B cell (primary cell): ENCODE results near the gene ERAS. TPM values are rescaled to one million over a fixed set of nuclear protein-coding genes. Genes with fewer than 3 reads are reported as not detected.

Source experiments
- ATAC-seq: fragments of 200-7000 bp; cut with Tn5 transposase; one replicate; pipeline ENCODE4 v1.10.0; 2021; ENCODE audit warnings: low read depth, mild to moderate bottlenecking, moderate number of reproducible peaks, moderate library complexity
- CTCF ChIA-PET: fragments of 350-600 bp; sonication (Branson Sonifier 250); formaldehyde crosslinking; loops from one replicate; lab custom pipeline; 2021; ENCODE audit warnings: antibody characterized with exemption, inconsistent platforms; lab: Charles Lee
- POLR2A ChIA-PET: fragments of 350-600 bp; sonication (Branson Sonifier 250); formaldehyde crosslinking; loops from one replicate; lab custom pipeline; 2021; ENCODE audit warnings: antibody characterized with exemption; lab: Charles Lee
- DNase-seq: peaks from one replicate; pipeline ENCODE4 v3.0.0; 2013
- H2AFZ ChIP-seq: 2 replicates; pipeline ENCODE4 v1.6.1; 2012; ENCODE audit warnings: mild to moderate bottlenecking, low read depth, low read length; ENCODE audit not compliant: insufficient read depth, poor library complexity, severe bottlenecking
- H3K27ac ChIP-seq, 2 donors: 1 replicate in 1 of 2; 2 replicates in 1 of 2; pipeline ENCODE4 v1.5.1; 2012 to 2013; ENCODE audit warnings: low read length in 2 of 2, mild to moderate bottlenecking in 2 of 2, moderate library complexity in 1 of 2
- H3K27me3 ChIP-seq, 4 experiments: fragments of 200-600 bp in 1 of 4; sonication (generic) in 1 of 4; replicated peaks in 1 of 4; 1 replicate in 2 of 4; 2 replicates in 2 of 4; pipeline versions ENCODE4 v1.6.1 to v1.7.0; 2013 to 2016; ENCODE audit warnings: low read length in 3 of 4, mild to moderate bottlenecking in 2 of 4, mixed read lengths in 1 of 4, moderate library complexity in 1 of 4; ENCODE audit not compliant: insufficient read depth in 4 of 4, control insufficient read depth in 3 of 4; ENCODE audit errors: control extremely low read depth in 1 of 4
- H3K36me3 ChIP-seq, 2 experiments: replicated peaks in 1 of 2; 1 replicate in 1 of 2; 2 replicates in 1 of 2; pipeline versions ENCODE4 v1.6.1 to v1.7.1; 2013; ENCODE audit warnings: low read length in 1 of 2; ENCODE audit not compliant: insufficient read depth in 2 of 2, control insufficient read depth in 1 of 2; ENCODE audit errors: control extremely low read depth in 1 of 2, extremely low read depth in 1 of 2
- H3K4me1 ChIP-seq, 2 donors: fragments of 200-600 bp in 1 of 2; sonication (generic) in 1 of 2; 1 replicate in 1 of 2; 2 replicates in 1 of 2; pipeline versions ENCODE4 v1.5.1 to v1.6.1; 2013 to 2017; ENCODE audit warnings: low read length in 2 of 2; ENCODE audit not compliant: control insufficient read depth in 2 of 2, insufficient read depth in 2 of 2
- H3K4me2 ChIP-seq: replicated peaks from 2 replicates; pipeline ENCODE3; 2012; ENCODE audit warnings: mild to moderate bottlenecking, low read depth, low read length; ENCODE audit not compliant: poor library complexity, severe bottlenecking
- H3K4me3 ChIP-seq, 5 experiments: fragments of 200-600 bp in 1 of 5; sonication (generic) in 1 of 5; 1 replicate in 3 of 5; 2 replicates in 2 of 5; pipeline versions ENCODE4 v1.5.1 to v1.7.0; 2011 to 2016; ENCODE audit warnings: low read length in 4 of 5, mild to moderate bottlenecking in 4 of 5, low read depth in 2 of 5, control low read depth in 1 of 5, moderate library complexity in 1 of 5; ENCODE audit not compliant: insufficient read depth in 1 of 5; ENCODE audit errors: control extremely low read depth in 1 of 5, extremely low read depth in 1 of 5
- H3K79me2 ChIP-seq: fragments of 200-600 bp; sonication (generic); one replicate; pipeline ENCODE4 v1.6.0; 2016; ENCODE audit warnings: low read length; ENCODE audit not compliant: control insufficient read depth, insufficient read depth
- H3K9ac ChIP-seq: fragments of 200-600 bp; sonication (generic); 2 replicates; pipeline ENCODE4 v1.6.1; 2017; ENCODE audit warnings: mild to moderate bottlenecking, low read length, moderate library complexity
- H3K9me3 ChIP-seq, 3 donors: one replicate each; pipeline versions ENCODE4 v1.6.1 to v1.7.1; 2013; ENCODE audit warnings: low read length in 2 of 3; ENCODE audit not compliant: control insufficient read depth in 2 of 3, insufficient read depth in 1 of 3; ENCODE audit errors: control extremely low read depth in 1 of 3
- H4K20me1 ChIP-seq: 2 replicates; pipeline ENCODE4 v1.6.0; 2012; ENCODE audit warnings: mild to moderate bottlenecking, low read length; ENCODE audit not compliant: insufficient read depth, control insufficient read depth, poor library complexity, severe bottlenecking
- H3K27ac Mint-ChIP-seq: one replicate; pipeline ENCODE4 v1.8.0; 2021; ENCODE audit warnings: mixed read lengths
- H3K27me3 Mint-ChIP-seq: one replicate; pipeline ENCODE4 v1.8.0; 2021; ENCODE audit warnings: mixed read lengths
- H3K4me1 Mint-ChIP-seq: one replicate; pipeline ENCODE4 v1.8.0; 2021; ENCODE audit warnings: mixed read lengths
- H3K4me3 Mint-ChIP-seq: one replicate; pipeline ENCODE4 v1.8.0; 2021; ENCODE audit warnings: mixed read lengths
- H3K9me3 Mint-ChIP-seq: one replicate; pipeline ENCODE4 v1.8.0; 2022; ENCODE audit warnings: mixed read lengths; ENCODE audit not compliant: insufficient read depth
- CTCF ChIP-seq: fragments of 200-600 bp; IDR thresholded peaks from one replicate; pipeline ENCODE4 v1.8.0; 2022; ENCODE audit warnings: antibody characterized with exemption, mild to moderate bottlenecking
- EZH2 ChIP-seq: IDR thresholded peaks from 2 replicates; pipeline ENCODE4 v1.6.1; 2012; ENCODE audit warnings: borderline replicate concordance, low read depth, mild to moderate bottlenecking, moderate library complexity, low read length; ENCODE audit not compliant: insufficient read depth, poor library complexity, severe bottlenecking
- WGBS: methylation state at CpG from one replicate; pipeline ENCODE4 v1.1.5; 2013; ENCODE audit warnings: missing lambda C conversion rate; ENCODE audit not compliant: insufficient coverage; 5-methylcytosine and 5-hydroxymethylcytosine counted together
- intact Hi-C: fragments of 100-400 bp; cut with micrococcal nuclease; formaldehyde crosslinking; loops from one replicate; pipeline ENCODE4 v1.10.0; 2022
- polyA plus RNA-seq: library from polyadenylated mRNA; depleted of rRNA; stranded (reverse); fragments of >200 nt; gene quantifications from 2 replicates; pipeline ENCODE4 v1.2.3, GENCODE V29; 2012
- total RNA-seq, 2 donors: library from RNA; stranded (reverse); fragments of 120-200 nt in 1 of 2; gene quantifications; 1 replicate in 1 of 2; 2 replicates in 1 of 2; pipeline versions ENCODE4 v1.2.3 to v1.2.4, GENCODE V29; 2013 to 2022

ERAS gene
- total and polyA plus RNA-seq, 2 donors (not counting 1 experiment from before 2014, with no cell fraction given), result 0.09 TPM; not detected in 1

GRCh38 chrX:48816014-48816810, 10.1 kb upstream of the ERAS start:
- Histone ChIP-seq H3K27ac (no peak overlapping the region), H3K36me3 (peaks cover 0 to 7% of the 10 kb centered on the region in 2 experiments), H3K9me3 (no peaks in the 10 kb centered on the region), H4K20me1 (no peaks in the 10 kb centered on the region), H3K4me1 (no peaks in the 10 kb centered on the region), H2AFZ (no peak overlapping the region), H3K79me2 (no peaks in the 10 kb centered on the region), H3K4me3 (no peak overlapping the region), H3K4me2 (no peak overlapping the region), H3K9ac (no peak overlapping the region), H3K27me3 (no peaks in the 10 kb centered on the region)
- Mint-ChIP-seq H3K4me1 (no peaks in the 10 kb centered on the region), H3K9me3 (no peaks in the 10 kb centered on the region), H3K27me3 (no peaks in the 10 kb centered on the region), H3K4me3 (no peak overlapping the region), H3K27ac (no peak overlapping the region)
- ChIA-PET CTCF (no interaction called here), POLR2A (no interaction called here)
- no peak for ATAC-seq
- no peak for TF ChIP-seq EZH2
- intact Hi-C loops, result no loop called here
- WGBS, result 100% methylated on average over 7 of the region's 18 CpGs
- DNase-seq, result no peak

- Histone ChIP-seq H3K9me3 (no peaks in the 10 kb centered on the region), H3K27me3 (no peaks in the 10 kb centered on the region), H3K4me3 (no peak overlapping the region), H3K27ac (no peak overlapping the region), H3K9ac (no peak overlapping the region), H3K36me3 (peaks cover 0 to 7% of the 10 kb centered on the region in 2 experiments), H3K4me1 (no peaks in the 10 kb centered on the region), H3K79me2 (no peaks in the 10 kb centered on the region), H4K20me1 (no peaks in the 10 kb centered on the region), H3K4me2 (no peak overlapping the region), H2AFZ (no peak overlapping the region)
- intact Hi-C loops, result no loop called here
- Mint-ChIP-seq H3K4me1 (no peaks in the 10 kb centered on the region), H3K9me3 (no peaks in the 10 kb centered on the region), H3K27ac (no peak overlapping the region), H3K4me3 (no peak overlapping the region), H3K27me3 (no peaks in the 10 kb centered on the region)
- POLR2A ChIA-PET, result no interaction called here
- no peak for ATAC-seq
- DNase-seq, result no peak
- WGBS, result 100% methylated on average over 7 of the region's 16 CpGs
- no peak for TF ChIP-seq EZH2
- TF ChIP-seq CTCF, result no peak
- CTCF ChIA-PET, result no interaction called here
Observed at GRCh38 chrX:48818098-48818497, 8.2 kb upstream of the ERAS start.
